Measurements from ENCODE around the gene KCNB1.

KCNB1 gene

DNA sequence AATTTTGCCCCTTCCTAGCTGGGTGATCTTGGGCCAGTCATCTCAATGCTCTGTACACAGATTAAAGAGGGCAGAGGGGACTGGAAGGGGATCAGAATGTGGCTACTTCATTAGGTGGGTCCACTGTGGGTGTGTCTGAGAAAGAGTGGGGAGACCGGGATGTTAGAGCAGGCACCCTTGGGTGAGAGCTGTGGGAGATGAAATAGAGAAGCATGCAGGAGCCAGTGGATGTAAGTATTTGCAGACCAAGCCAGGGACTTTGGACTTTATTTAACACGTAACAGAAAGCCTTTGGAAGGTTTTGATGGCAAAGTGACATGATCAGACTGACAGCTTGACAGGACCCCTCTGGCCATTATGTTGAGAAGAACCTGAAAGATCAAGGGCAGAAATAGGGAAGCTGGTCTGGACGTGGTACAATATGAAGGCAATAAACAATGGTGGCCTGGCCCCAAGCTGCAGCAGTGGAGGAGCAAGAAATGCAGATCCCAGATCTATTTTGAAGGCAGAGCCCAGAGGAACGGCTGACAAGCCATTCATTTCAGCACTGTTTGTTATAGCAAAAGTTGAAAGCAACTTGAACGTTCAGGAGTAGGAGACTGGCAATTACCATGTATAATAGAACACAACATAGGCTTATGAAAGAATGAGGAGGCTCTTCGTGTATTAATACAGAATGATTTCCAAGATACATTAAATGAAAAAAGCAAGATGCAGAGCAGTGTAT is 122.1 kb downstream of the KCNB1 start:
- H3K4me3 ChIP-seq, result no peak overlapping the region
- no peaks in the 10 kb centered on the region for H3K9me3 ChIP-seq
- intact Hi-C loops (cut with DNase I; ENCODE audit: low total_unique reads), result no loop called here
- no peak overlapping the region for H3K27ac ChIP-seq
- DNase-seq, result no peak
- no peaks in the 10 kb centered on the region for H3K36me3 ChIP-seq
- no peaks in the 10 kb centered on the region for H3K4me1 ChIP-seq
- TF ChIP-seq, protein P1, sequence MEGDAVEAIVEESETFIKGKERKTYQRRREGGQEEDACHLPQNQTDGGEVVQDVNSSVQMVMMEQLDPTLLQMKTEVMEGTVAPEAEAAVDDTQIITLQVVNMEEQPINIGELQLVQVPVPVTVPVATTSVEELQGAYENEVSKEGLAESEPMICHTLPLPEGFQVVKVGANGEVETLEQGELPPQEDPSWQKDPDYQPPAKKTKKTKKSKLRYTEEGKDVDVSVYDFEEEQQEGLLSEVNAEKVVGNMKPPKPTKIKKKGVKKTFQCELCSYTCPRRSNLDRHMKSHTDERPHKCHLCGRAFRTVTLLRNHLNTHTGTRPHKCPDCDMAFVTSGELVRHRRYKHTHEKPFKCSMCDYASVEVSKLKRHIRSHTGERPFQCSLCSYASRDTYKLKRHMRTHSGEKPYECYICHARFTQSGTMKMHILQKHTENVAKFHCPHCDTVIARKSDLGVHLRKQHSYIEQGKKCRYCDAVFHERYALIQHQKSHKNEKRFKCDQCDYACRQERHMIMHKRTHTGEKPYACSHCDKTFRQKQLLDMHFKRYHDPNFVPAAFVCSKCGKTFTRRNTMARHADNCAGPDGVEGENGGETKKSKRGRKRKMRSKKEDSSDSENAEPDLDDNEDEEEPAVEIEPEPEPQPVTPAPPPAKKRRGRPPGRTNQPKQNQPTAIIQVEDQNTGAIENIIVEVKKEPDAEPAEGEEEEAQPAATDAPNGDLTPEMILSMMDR (IDR thresholded peaks at IDR 0.05), result no peak
- no peaks in the 10 kb centered on the region for H3K27me3 ChIP-seq

DNA sequence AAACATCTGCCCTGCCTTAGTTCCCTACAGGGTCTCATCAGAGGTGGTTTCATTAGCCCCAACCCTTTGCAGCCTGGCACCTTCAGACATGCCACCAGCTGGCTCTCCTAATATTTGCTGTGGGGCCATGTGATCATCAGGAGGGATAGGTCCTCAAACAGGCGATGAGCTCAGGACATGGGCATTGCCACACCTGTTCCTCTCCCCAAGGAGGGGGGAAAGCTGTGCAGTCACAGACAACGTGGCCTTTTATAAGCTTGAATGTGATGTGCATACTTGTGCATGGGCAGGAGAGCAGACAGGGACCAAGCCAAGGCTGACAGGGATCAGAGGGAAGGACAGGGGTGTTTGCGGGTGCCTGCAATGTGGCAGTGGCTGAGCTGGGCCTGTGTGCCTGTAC is 125.8 kb downstream of the KCNB1 start:
- Histone ChIP-seq H3K27ac (no peak overlapping the region), H3K4me1 (no peaks in the 10 kb centered on the region), H3K4me3 (no peak overlapping the region), H3K36me3 (no peaks in the 10 kb centered on the region), H3K27me3 (no peaks in the 10 kb centered on the region), H3K9me3 (no peaks in the 10 kb centered on the region)
- intact Hi-C loops (cut with DNase I; ENCODE audit: low total_unique reads), result no loop called here
- no peak for DNase-seq
- TF ChIP-seq, protein P1 (IDR thresholded peaks at IDR 0.05), result no peak

DNA sequence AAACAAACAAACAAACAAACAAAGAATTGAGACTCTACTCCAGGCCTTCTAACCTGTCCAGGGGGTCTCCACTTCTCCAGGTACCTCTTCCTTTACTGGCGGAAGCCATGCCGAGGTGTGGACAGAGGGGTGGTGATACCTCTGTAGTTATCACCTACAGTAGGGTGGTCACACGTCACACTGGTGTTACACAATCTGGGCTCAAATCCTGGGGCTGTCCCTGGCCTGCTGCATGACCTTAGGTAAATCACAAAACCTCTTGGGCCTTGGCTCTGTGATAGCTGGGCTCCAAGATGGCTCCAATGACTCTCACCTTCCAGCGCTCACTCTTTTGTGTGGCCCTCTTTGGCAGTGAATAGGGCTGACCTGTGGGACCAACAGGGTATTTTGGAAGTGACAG is 127.8 kb downstream of the KCNB1 start:
- Histone ChIP-seq H3K9me3 (no peaks in the 10 kb centered on the region), H3K27me3 (no peaks in the 10 kb centered on the region), H3K4me3 (no peak overlapping the region), H3K27ac (no peak overlapping the region), H3K36me3 (no peaks in the 10 kb centered on the region), H3K4me1 (no peaks in the 10 kb centered on the region)
- intact Hi-C loops (cut with DNase I; ENCODE audit: low total_unique reads), result no loop called here
- TF ChIP-seq, protein P1 (IDR thresholded peaks at IDR 0.05), result no peak
- no peak for DNase-seq

DNA sequence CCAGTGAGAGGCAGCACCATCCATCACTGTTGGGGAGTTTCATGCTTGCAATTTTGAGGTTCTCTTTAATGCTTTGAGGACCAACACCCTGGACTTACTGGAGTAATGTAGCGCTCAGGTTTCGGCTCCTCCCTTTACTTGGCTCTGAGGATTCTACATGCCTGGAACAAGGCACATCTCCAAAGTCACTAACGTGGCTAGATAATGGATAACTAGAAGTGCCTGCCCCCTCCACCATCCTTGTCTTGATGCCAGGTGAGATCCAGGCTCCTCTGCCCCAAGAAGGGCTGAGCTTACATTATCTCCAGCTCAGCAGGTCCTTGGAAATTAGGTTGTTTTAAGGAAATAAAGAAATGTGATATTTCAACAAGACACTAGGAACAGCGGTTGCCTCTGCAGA is 129.1 kb downstream of the KCNB1 start:
- intact Hi-C loops (cut with DNase I; ENCODE audit: low total_unique reads), result no loop called here
- H3K27ac ChIP-seq, result no peak overlapping the region
- TF ChIP-seq, protein P1 (IDR thresholded peaks at IDR 0.05), result no peak
- H3K4me3 ChIP-seq, result no peak overlapping the region
- no peak for DNase-seq
- no peaks in the 10 kb centered on the region for H3K9me3 ChIP-seq
- H3K4me1 ChIP-seq, result no peaks in the 10 kb centered on the region
- no peaks in the 10 kb centered on the region for H3K36me3 ChIP-seq
- no peaks in the 10 kb centered on the region for H3K27me3 ChIP-seq

DNA sequence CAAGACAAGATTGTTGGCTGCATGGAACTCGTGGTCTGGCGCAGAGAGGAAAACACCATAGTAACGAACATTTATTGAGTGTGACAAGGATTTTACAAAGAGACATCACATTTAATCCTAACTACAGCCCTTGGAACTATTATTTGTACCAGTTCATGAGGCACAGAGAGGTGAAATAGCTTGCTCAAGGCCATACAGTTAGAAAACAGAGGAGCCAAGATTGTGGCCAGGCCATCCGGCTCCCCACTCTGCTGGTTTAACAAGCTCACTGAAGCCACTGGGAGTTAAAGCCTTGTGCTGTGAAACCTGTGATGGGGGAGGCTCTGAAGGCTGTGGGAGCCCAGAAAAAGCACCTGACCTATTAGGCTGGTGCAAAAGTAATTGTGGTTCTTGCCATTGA is 129.7 kb downstream of the KCNB1 start:
- intact Hi-C loops (cut with DNase I; ENCODE audit: low total_unique reads), result no loop called here
- Histone ChIP-seq H3K9me3 (no peaks in the 10 kb centered on the region), H3K27ac (no peak overlapping the region), H3K4me3 (no peak overlapping the region), H3K27me3 (no peaks in the 10 kb centered on the region), H3K4me1 (no peaks in the 10 kb centered on the region), H3K36me3 (no peaks in the 10 kb centered on the region)
- TF ChIP-seq, protein P1 (IDR thresholded peaks at IDR 0.05), result no peak
- no peak for DNase-seq

DNA sequence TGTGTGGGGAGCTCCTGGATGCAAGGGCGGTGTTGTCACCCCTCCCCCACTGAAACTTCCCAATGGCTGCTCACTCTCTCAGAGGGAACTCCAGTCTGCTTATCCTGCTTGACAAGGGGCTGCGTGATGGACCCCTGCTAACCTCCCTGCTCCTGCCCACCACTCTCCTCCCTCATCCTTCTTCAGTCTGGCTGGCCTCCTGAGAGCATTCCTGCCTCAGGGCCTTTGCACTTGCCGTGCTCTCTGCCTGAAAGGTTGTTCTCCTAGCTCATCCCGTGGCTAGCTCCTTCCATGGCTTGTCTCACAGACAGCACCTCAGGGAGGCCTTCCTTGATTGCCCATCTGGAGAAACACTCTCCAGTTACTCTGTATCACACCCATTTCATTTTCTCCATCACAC is 130.7 kb downstream of the KCNB1 start:
- Histone ChIP-seq H3K27ac (no peak overlapping the region), H3K4me3 (no peak overlapping the region), H3K4me1 (no peaks in the 10 kb centered on the region), H3K9me3 (no peaks in the 10 kb centered on the region), H3K27me3 (no peaks in the 10 kb centered on the region), H3K36me3 (no peaks in the 10 kb centered on the region)
- TF ChIP-seq, protein P1 (IDR thresholded peaks at IDR 0.05), result no peak
- DNase-seq, result no peak
- intact Hi-C loops (cut with DNase I; ENCODE audit: low total_unique reads), result no loop called here

Data from tibial artery (tissue), 4 donors.